DMS114 treated with DMSO at 0.1 percent for 48 hours (cell line): ENCODE data around the gene TPM4.
"Not testable (repeated sequence)": the region's sequence is repeated elsewhere in the genome, so short reads cannot be mapped to it uniquely, and the experiment has no call there.

Experiments used
- DNase-seq: peaks from one replicate; lab custom pipeline; 2025; ENCODE audit not compliant: unreplicated experiment; lab: John Stamatoyannopoulos, UW

The TPM4 gene

DNA sequence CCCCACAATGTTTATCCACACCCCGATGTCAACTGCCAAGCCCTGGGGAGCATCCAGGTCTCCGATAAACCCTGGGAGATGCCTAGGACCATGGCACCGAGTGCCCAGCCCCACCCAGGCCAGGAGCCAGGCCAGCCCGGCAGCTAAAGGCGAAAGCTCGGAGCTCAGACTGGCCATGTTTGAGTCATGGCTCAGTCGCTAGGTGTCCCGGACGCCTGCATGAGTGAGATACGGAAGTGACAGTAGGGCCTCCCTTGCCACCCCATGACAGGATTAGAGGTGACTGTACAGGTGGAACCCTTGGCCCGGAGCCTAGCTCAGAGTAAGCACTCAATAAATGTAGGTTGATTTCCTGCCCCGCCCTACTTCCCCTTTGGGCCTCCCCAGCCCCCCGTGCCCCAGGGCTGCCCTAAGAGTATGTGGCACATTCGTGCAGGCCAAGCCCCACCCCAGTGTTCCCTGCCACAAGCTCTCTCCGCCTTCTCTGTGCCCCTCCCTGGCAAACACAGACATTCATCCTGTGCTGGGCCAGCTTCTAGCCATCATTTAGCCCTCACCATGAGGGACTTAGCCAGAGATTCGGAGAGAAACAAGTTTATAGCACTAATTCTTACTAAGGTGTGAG, 5.8 kb upstream of the TPM4 start:
- no peak for DNase-seq

DNA sequence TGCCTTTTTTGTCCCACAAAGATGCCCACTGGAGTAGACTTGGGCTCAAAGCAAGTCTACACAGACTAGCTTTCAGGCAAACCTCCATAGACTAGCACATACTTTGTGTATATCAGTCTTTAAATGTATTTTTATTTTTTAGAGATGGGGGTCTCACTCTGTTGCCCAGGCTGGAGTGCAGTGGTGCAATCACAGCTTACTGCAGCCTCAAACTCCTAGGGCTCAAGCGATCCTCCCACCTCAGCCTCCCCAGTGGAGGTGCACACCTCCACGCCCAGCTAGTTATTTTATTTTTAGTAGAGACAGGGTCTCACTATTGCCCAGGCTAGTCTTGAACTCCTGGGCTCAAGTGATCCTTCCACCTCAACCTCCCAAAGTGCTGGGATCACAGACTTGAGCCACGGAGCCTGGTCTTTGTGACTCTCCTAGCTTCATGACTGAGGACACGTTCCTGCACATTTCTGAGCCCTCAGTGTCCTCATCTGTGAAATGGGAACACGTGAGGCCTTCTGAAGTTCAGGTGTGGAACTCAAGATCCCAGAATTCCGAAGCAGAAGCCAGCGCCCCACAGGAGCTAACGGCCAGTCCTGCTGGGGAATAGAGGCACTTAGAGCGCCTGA, 5.1 kb upstream of the TPM4 start:
- DNase-seq: no peak

DNA sequence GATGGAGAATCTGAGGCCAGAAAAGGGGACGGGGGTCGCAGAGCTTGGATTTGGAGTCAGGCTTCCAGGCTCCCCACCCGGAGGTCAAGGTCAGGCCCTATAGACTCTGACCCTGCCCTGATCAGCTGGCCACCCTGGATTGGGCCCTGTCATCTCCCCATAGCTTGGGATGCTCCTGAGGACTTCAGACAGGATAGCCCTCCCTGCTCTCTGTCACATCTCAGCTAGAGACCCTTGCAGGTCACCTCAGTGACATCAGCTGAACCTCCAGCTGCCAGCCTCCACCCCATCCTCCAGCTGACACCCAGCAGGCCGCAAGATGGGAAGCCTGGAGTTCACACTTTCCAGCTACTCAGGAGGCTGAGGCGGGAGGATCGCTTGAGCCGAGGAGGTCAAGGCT, 2.8 kb upstream of the TPM4 start:
- DNase-seq: no peak

DNA sequence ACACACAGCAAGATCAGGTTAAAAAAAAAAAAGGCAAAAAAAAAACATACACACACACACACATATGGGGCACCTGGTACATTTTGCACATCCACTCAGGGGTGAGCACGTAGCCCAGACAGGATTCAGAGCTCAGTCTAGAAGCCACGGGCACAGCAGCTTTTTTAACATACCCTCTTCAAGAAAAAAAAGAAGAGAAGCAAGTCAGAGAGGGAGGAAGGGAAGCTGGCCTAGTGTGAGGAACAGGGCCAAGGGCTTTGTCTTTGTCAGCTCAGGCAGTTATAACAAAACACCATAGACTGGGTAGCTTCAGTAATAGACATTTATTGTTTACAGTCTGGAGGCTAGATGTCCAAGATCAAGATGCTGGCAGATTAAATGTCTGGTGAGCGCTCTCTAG, 2.3 kb upstream of the TPM4 start:
- no peak for DNase-seq

DNA sequence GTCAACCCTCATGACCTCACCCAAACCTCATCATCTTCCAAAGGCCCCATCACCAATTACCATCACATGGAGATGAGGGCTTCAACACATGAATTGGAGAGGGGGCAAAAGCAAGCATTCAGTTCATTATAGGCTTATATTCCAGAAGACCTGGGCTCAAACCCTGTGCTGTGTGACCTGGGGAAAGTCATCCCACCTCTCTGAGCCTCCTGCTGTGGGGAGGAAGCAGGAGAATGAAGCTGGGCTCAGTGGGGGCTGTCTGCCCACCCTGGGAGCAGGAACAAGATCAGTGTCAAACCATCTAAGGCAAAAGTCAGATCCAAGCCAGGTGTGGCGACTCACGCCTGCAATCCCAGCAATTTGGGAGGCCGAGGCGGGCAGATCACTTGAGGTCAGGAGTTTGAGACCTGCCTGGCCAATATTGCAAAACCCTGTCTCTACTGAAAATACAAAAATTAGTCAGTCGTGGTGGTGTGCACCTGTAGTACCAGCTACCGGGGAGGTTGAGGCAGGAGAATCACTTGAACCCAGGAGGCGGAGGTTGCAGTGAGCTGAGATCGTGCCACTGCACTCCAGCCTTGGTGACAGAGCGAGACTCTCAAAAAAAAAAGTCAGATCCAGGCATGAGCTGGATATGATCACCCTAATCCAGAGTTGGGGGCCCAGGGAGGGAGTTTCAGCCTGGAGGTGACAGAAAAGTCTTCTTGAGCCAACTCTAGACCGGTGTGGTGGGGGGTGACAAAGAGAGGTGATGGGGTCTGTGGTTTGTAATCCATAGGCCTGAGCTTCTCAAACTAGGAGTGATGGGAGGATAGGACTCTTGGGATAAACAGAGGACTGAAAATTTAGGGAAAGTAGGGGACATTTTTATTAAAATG, 1.6 kb upstream of the TPM4 start:
- DNase-seq: no peak

DNA sequence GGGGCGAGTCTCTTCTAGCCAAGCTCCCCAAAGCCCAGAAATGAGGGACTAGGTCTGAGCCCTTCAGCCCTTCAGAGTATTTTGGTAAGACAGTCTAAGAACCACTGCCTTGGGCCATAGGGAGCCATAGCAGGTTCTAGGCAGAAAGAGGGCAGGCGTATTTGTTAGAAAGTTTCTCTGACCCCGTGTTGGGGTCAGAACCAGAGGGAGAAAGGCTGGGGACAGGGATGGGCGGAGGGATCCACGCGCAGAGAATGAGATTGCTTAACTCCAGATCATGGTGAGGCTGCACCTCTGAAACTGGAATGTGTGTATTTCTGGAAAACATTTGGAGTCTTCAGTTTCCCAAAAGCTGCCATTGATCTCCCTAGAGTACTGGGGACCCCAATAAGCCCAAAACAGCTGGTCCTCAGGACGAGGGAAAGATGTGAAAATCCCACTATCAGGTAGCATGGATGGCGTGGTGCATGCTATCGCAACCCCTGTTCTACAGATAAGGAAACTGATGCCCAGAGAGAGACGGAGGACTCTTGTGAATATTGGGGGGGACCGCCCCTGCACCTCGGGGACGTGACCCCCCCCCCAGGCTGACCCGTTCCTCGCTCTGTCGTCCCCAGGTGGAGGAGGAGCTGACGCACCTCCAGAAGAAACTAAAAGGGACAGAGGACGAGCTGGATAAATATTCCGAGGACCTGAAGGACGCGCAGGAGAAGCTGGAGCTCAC, 703 bp upstream of the TPM4 start:
- no peak for DNase-seq

DNA sequence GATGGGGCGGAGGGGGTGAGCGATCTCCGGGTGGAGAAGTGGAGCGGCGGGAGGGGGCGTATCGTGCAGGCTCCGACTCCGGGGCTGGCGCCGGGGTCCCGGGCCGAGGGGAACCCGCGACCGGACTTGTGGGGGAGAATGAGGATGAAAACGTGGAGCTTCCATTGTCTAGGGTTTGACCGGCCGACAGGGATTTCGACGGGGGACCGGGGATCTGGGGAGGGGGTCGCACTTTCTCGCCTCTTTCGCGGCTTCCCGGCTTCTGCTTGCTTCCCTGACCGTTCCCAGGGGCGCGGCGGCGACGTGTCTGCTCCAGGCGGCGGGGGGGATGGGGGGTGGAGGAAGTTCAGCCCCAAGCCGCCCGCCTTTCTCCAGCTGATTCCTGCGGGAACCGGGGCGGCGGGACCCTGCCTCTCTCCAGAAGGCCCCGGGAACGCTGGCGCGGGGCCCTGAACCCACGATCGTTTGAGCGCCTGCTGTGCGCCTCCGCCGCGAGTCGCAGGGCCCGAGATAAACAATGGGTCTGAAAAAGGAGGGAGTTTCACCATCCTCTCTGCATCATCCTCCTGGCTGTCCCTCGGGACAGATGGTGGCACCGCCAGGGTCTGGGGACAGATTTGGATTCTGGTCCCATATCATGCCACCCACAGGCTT, 790 bp downstream of the TPM4 start:
- DNase-seq: no peak

DNA sequence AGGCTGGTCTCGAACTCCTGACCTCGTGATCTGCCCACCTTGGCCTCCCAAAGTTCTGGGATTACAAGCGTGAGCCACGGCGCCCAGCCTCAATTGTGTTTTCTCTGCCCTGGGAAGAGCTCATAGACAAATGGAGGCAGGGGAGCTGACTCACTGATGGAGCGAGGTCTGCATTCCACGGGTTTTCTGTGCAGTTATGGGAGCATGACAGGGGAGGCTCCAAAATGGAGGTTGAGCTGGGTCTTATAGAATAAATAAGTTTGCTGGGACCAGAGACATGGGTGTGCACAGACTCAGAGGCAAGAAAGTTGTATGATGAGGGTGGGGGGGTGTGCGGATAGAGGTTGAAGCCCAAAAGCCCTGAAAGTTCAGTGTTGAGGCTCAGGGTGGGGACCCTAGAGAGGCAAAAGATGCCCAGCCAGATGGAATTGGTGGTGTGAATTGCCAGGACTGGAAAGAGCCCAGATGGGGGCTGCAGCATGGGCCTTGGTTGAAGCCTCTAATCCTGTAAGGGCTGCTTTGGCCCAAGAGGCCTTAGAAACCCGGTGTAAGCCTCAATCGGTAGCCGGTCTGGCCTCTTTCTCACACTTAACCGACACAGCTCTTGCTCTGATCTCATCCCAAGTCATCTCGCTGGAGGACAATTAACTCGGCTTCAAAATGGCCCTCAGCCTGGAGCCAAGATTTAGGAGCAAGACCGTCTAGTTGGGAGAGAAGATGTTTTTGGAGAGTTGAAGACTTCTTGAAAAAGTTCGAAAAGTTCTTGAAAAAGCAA, 1.9 kb downstream of the TPM4 start:
- DNase-seq: no peak

DNA sequence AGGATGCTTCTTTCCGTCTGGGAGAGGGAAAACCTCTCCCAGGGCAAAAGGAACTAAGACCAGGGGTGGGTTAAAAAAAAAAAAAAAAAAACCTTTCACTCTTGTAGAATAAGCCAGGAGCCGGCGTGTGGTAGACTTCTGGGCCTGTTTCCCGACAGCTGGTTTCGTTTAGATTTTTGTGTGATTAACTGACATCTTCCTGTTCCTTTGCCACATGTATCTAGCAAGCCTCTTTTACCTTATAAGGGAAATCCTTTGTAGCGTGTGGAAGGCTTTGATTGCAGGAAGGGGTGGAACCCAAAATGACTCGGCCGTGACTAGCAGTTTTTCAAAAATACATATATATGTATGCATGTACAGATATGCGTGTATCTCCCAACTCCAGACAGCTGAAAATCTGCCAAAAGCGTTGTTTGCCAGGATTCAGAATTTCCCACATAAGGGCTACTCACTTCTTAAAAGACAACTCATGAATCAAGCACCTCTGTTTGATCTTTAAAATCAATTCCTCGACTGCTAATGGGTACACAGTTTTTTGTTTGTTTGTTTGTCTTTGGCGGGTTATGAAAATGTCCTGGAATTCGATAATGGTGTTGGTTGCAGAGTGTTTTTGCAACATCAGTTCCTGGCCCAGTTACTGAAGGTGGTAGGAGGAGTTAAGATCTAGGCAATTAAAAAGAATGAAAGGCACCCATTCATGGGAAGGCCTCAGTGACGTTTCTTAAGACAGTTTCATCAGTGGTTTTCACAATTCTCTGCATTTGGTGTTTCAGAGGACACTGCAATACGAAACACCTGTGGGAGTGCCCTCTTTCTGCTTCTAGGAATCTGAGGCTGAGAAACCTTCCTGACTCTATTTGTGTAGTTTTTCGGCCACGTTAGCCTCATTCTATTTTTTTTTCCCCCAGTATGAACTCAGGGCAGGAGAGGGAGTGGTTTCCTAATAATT, 2.7 kb downstream of the TPM4 start:
- DNase-seq: peak; percentile 42

DNA sequence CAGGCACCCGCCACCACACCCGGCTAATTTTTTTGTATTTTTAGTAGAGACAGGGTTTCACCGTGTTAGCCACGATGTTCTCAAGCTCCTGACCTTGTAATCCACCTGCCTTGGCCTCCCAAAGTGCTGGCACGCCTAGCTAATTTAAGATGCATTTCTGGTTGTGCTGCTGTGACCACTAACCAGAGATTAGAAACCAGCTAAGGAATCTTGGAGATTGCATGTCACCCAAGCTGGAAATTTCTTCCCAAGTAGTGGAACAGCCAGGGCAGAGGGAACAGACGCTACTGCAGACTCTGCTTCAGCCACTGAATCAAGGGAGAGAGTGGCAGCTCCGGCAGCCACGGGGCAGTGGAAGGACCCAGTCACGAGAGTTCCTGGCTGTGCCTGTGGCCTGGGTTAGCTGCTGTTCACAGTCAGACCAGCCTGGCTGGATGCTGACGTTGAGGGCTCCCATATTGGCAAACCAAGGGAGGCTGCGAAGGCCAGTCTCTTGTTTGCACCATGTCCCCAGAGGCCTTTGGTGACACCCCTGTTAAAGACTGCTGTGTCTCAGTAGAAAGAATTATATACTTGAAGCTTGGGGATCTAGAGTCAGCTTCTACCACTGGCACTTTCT, 7.9 kb downstream of the TPM4 start:
- DNase-seq: no peak

DNA sequence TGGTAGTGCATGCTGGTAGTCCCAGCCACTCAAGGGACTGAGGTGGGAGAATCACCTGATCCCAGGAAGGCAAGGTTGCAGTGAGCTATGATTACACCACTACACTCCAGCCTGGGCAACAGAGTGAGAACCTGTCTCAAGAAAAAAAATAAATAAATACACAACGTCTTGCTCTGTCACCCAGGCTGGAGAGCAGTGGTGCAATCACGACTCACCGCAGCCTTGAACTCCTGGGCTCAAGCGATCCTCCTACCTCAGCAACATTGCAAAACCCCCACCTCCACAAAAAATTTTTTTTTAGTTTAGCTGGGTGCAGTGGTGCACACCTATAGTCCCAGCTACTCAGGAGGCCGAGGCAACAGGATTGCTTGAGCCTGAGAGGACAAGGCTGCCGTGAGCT, 8.8 kb downstream of the TPM4 start:
- no peak for DNase-seq

DNA sequence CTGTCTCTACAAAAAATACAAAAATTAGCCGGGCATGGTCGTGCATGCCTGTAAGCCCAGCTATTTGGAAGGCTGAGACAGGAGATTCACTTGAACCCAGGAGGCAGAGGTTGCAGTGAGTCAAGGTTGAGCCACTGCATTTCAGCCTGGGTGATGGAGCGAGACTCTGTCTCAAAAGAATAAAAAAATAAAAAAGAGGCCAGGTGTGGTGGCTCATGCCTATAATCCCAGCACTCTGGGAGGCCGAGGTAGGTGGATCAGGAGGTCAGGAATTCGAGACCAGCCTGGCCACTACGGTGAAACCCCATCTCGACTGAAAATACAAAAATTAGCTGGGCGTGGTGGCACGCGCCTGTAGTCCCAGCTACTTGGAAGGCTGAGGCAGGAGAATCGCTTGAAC, 11.1 kb downstream of the TPM4 start:
- not testable (repeated sequence) for DNase-seq

DNA sequence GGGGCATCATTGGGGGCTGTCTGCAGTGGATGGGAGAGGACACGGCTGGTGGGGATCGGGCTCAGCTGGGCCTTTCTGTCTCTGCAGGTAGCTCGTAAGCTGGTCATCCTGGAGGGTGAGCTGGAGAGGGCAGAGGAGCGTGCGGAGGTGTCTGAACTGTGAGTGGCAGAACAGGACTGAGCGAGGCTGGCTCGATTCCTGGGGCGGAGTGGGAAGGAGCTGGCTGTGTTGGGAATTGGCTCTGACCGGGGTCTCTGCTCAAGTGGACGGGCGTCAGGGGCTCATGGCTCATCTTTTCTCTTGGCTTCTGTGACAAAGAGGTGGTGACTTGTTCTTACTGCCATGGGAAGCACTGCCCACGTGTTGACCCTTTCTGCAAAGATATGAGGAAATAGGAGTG, 11.6 kb downstream of the TPM4 start:
- DNase-seq: no peak

DNA sequence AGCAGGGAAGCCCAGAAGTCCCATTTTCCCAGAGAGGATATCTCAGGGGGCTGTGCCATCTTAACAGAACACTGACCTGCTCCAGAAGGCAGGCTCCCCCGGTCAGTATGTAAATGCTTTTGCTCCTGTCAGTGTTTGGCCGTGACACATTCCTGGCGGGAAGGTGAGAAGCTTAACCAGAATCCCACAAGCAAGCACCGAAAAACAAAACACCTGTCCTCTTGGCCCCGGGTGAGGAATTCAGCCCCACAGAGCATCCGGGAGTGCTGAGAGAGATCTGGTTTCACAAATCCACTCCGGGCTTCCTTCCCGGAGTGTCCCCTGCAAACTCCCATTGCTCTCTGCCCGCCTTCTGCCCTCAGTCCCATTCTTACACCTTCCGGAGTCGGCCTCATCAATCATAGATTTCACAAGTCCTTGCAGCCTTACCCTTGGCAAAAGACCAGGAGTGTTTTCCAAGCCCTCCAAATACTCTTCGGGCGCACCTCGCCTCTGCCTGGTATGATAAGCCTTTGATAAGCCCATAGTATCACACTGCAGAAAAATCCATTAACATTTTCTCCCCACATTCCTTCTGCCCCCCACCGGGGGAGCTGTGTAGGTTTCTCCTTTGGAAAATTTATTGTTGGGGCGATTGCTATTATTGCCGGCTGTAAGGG, 12.2 kb downstream of the TPM4 start:
- DNase-seq: no peak

DNA sequence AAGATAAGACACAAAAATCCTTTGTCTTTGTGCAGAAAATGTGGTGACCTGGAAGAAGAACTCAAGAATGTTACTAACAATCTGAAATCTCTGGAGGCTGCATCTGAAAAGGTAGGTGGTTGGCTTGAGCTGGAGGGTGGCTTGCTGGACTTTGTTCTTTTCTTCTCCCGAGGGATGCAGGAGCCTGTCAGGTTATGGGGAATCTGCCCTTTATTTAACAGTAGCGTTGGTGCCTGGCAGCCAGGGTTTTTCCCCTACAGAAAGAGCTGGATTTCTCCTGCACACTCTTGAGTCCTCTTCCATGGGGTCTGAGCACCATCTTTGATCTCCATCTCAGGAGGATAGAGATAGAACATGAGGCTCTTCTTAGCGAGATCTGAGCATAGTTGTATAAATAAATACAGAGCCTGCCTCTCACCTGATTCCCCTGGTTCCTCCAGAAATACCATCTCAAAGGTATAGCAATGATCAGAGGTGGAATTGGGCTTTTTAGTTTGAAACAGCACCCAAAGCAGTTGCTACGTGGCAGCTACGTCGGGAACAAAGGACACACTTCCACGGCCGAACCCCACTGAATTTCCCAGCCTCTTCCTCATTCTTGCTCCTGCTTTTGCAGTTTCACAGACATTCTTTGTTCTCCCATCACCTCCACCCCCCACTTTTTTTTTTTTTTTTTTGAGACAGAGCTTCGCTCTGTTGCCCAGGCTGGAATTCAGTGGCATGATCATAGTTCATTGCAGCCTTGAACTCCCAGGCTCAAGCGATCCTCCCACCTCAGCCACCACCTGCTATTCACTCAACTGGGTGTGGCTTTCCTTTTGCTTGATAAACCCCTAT, 12.9 kb downstream of the TPM4 start:
- DNase-seq: no peak

DNA sequence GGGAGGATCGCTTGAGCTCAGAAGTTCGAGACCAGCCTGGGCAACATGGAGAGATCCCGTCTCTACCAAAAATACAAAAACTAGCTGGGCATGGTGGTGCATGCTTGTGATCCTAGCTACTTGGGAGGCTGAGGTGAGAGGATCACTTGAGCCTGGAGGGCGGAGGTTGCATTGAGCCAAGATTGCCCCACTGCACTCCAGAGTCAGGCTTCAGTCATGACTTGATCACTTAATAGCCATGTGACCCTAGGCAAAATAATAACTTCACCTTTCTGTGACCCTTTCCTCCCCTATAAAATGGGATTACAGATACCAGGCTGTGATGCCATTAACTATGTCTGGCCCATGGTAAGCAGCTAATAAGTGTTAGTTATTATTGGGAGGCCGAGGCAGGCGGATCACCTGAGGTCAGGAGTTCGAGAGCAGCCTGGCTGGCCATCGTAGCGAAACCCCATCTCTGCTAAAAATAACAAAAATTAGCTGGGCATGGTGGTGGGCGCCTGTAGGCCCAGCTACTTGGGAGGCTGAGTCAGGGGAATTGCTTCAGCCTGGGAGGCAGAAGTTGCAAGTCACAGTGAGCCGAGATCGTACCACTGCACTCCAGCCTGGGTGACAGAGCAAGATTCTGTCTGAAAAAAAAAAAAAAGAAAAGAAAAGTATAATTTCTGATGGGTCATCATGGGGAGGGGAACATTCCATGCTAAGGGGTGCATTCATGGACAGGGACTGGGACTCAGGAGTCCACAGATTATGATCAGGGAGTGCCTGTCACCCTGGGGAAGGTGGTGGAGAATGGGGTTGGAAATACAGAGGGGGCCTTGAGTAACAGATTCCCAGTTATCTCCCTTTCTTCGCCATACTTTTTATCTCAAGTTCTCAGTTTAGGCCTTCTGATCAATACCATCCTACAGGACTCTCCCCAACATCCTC, 15.5 kb downstream of the TPM4 start:
- no peak for DNase-seq
